ENCODE results near the gene LIG1.
"Not testable (repeated sequence)": the region's sequence is repeated elsewhere in the genome, so short reads cannot be mapped to it uniquely, and the experiment has no call there.

The LIG1 gene

DNA sequence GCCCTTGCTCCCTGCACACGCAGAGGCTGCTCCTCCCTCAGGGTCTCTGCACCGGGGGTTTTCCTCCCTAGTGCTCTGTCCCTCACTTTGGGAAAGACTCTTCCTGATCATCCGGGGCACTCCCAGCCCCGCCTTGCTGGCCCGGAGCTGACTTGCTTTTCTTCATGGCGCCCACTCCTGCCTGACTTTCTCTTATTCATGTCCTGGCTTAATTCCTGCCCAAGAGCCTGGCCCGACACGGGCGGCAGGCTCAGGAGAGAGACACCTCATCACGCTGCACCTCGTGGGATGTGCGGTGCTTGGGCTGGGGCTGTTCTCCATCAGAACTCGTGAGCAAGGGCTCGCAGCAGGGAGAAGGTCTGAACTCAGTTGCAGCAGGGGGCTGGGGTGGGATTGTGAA lies 47.7 kb downstream of the LIG1 start:
- in situ Hi-C loops (cut with MboI; ENCODE audit: low sequenced_read_pairs) = no loop called here

DNA sequence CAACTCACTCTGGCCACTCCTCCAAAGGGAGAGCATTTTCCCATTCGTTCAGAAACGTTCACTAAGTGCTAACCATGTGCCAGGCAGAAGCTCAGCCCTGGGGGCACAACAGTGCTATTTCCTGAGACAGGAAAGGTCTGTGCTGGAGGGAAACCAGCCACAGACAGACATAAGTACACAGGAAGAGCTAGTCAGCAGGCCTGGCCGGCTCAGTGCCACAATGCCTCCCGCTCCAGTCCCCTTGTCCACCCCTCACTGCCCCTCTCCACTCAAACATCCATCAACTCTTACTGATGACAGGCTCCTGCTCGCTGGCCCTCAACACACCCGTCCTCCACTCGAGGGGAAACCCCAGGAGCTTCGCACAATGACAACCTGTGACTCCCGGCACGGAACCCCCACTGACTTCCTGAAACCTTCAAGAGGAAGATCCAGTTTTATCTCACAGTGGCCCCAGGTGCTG lies 48.2 kb downstream of the LIG1 start:
- in situ Hi-C loops (cut with MboI; ENCODE audit: low sequenced_read_pairs) = no loop called here

DNA sequence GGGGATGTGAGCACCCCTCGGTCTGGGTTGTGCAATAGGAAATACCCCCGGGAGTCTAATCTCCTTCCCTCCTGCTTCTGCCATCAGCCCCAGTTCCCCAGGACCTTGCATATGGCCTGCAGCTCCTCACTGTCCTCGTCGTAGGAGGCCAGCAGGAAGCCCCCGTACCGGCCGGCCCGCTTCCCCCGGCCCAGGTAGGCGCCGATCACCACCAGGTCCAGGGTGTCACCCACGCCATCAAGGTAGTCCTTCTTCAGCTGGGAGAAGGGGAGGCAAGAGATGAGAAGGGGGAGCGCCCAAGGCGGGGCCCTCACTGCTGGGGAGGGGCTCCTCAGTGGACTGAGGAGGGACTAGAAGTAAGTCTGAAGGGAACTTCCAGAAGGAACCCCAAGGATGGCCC lies 49.1 kb downstream of the LIG1 start:
- in situ Hi-C loops (cut with MboI; ENCODE audit: low sequenced_read_pairs) = no loop called here

DNA sequence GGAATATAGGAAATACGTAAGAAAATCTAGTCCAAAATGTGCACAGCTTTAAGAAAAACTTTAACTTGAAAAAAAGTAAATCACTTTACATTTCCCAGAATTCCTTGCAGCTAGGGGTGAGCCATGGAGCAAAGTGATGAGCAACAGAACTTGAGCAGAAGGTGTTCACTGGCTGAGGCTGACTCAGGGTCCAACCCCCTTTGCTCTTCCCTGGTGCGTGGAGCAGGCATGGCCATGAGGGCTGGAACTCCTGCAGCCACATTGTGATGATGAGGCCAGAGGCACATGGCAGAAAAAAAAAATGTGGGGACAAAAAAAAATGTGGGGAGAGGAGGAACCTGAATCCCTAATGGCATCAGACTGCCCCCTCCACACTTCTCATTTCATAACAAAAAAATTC lies 49.6 kb downstream of the LIG1 start:
- in situ Hi-C loops (cut with MboI; ENCODE audit: low sequenced_read_pairs) = no loop called here

DNA sequence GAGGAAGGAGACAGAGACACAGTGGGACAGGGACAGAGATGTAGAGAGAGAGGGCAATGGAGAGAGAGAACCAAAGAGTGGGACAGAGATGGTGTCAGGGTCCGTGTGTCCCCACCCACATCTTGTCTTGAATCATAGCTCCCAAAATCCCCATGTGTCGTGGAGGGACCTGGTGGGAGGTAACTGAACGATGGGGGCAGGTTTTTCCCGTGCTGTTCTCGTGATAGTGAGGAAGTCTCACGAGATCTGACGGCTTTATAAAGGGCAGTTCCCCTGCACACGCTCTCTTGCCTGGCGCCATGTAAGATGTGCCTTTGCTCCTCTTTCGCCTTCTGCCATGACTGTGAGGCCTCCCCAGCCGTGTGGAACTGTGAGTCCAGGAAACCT lies 52.0 kb downstream of the LIG1 start:
- in situ Hi-C loops (cut with MboI; ENCODE audit: low sequenced_read_pairs) = no loop called here

DNA sequence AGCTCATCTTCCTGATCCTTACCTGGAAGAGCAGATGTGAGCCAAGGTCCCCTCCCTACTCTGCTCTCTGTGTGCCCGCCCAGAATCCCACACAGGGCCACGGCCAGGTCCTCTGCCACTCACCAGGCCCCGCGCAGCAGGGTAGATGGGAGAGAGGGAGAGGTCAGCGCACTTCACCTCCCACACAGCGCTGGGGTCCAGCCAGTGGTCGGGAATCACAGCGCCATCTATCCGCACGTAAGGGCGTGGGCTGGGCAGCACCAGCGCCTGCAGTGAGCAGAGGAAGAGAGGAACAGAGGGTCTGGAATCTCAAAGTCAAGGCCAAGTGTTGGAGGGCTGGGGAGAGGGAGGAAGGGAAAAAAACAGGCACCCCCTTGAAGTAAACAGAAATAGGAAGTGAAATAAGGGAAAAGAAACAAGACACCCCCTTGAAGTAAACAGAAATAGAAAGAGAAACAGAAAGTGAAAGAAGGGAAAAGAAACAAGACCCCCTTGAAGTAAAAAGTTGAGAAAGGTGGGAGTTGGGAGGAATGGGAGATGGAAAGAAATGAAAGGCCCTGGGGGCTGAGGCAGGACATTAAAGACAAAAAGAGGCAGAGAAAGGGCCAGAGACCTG lies 52.5 kb downstream of the LIG1 start:
- in situ Hi-C loops (cut with MboI; ENCODE audit: low sequenced_read_pairs) = no loop called here

DNA sequence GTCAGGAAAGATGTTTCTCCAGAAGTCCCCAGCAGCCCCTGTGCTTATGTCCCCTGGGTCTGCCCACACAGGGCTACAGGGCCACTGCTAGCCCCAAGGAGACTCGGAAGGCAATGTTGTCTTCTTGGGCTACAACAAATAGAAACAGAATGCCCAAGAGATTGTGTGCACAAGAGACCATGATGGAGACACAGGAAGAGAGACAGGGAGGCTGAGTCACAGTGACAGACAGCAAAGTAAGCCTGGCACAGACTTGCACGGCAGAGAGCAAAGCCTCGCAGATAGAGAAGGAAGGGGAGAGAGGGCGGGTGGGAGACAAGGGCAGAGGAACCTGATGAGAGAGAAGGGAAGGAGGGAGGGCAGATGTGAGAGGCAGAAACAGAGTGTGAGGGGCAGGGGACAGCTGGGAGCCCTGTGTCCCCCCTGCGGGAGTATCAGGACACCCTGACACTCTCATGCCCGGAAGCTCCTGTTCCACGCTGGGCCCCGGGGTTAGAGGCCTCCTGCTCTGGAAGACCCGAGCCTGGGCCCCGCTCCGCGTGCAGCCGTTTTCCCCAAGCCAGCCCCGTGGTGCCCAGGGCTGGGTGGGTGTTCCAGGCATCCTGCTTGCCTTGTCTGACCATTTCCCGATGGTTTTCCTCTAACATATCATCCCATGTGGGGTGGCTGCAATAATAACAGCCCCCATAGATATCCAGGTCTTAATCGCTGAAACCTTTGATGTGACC lies 56.8 kb downstream of the LIG1 start:
- in situ Hi-C loops (cut with MboI; ENCODE audit: low sequenced_read_pairs) = no loop called here

DNA sequence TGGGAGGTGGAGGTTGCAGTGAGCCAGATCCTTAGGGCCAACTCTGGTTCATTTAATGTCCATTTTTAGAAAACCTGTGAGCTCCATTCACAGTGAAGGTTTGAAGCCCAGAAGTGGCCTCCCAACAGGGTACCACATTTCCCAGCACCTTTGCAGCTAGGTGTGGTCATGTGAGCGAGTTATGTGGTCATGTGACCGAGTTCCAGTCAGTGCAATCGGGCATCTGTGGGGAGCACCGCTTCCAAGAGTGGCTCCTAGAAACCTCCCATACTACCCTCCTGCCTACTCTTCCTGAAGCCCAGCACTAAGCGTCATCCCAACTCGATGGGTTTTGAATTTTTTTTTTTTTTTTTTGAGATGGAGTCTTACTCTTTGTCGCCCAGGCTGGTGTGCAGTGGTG lies 58.9 kb downstream of the LIG1 start:
- in situ Hi-C loops (cut with MboI; ENCODE audit: low sequenced_read_pairs) = no loop called here

DNA sequence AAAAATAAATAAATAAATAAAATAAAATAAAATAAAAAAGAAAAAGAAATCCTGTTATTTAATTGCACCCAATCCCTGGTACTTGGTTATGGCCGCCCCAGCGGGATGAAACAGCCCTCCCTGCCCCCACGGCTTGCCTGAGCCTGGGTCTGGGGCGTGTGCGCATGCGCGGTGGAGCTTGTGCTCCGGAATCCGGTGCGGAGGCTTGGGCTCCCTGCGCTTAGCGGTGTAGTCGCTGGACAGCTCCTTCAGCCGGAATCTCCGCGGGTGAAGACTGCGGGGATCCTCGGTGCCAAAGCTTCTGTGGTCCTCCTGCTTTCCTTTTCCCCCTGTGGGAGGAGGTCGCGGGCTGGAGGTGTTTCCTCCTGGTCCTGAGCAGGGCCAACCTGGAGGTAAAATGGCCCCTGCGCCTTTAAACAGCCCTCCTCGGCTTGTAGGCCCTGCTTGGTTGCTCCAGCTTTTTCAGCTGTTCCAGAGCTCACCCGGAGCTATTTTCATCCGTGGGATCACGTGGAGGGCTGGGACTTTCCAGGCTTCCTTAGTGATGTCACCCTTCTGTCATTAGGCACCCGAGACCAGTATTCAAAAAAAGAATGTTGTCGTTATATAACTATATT lies 59.7 kb downstream of the LIG1 start, which contains the start of gene PLA2G4C:
Gene PLA2G4C (minus strand): TSS at position 468 of the 617 bp plus-strand sequence. CDS start 4,288 bp downstream, outside the sequence.
- in situ Hi-C loops (cut with MboI; ENCODE audit: low sequenced_read_pairs) = no loop called here

DNA sequence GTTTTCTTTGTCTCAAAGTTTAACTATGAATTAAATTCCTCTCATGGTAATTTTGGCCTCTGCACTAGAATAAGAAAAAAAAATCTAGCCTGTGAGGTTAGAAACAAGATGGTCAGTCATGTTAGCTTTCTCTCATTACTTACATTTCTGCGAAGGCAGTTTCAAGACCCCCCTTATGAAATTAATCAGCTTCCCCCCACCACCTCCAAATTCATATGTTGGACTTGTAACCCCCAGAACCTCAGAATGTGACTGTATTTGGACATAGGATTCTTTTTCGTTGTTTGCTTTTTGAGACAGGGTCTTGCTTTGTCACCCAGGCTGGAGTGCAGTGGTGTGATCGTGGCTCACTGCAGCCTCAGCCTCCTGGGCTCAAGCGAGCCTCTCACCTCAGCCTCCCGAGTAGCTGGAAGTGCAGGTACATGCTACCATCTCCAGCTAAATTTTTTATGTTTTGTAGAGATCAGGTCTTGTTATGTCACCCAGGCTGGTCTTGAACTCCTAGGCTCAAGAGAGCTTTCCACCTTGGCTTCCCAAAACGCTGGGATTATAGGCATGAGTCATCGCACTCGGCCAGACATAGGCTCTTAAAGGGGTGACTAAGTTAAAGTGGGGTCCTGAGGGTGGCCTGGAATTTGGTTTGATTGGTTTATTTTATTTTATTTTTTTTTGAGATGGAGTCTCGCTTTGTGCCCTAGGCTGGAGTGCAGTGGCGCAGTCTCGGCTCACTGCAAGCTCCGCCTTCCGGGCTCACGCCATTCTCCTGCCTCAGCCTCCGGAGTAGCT lies 61.0 kb downstream of the LIG1 start:
- in situ Hi-C loops (cut with MboI; ENCODE audit: low sequenced_read_pairs) = no loop called here

DNA sequence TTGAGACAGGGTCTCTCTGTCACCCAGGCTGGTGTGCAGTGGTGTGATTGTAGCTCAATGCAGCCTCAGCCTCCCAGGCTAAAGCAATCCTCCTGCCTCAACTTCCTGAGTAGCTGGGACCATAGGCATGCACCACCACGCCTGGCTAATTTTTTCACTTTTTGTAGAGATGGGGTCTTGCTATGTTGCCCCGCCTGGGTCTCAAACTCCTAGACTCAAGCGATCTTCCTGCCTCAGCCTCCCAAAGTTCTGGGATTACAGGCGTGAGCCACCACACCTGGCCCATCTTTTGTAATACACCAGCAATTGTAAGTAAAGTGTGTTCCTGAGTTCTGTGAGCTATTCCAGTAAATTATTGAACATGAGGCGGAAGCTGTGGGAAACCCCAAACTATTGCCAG lies 66.2 kb downstream of the LIG1 start:
- in situ Hi-C loops (cut with MboI; ENCODE audit: low sequenced_read_pairs) = no loop called here

DNA sequence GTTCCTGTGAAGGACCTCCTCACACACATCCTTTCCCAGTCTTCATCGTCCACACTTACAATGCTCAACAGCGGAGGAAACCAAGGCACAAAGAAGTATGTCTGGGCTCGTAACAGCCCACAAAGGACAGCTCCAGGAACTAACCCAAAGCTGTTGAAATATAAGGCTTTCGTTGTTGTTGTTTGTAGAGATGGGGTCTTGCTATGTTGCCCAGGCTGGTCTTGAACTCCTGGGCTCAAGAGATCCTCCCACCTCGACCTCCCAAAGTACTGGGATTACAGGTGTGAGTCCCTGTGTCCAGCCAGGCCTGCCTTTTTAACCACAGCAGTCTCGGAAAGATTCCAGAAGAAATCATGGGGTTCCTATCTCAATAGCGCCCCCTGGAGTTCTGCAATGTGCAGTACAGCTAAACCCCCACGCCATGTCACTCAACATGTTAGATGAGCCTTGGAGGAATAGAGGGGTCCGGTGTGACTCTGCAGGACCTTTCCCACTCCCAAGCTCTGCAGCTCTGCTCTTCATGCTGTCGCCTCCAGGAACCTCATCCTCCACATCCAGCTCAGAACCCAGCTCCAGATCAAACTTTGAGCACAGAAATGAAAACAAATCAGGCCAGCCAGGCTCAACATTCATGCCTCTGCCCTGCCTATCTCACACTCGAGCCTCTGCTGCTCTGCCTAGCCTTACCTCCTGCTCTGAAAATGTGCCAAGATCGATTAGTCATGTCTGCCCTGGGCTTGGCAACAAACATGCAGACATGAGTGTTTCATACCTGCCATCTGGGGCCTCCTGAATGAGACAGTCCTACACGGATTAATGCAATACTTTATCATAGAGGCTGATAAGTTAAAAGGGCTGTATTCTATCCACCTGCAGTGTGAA lies 67.0 kb downstream of the LIG1 start:
- in situ Hi-C loops (cut with MboI; ENCODE audit: low sequenced_read_pairs) = no loop called here

DNA sequence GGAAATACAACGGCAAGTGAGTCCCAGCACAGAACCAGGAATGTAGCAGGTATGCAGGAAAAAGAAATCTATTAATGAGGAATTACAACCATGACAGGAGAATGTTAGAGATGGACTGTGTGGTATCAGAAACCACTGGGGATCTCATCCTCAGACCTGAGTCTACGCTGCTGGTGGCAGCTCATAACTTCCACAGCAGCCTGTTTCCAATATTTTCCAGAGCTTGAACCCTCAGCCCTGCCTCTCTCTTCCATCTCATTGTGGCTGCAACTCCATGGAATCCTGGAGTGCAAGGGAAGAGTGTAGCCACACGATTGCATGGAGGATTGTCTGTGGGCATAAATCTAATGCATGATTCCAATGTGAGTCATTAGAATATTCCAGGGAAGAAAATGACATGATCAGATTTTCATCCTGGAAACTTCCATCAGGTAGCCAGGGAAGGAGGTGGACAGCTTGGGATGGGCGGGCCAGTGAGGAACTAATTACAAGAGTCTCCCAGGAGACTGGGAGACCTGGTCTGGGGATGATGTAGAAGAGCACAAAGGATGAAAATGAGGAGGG lies 74.5 kb downstream of the LIG1 start:
- in situ Hi-C loops (cut with MboI; ENCODE audit: low sequenced_read_pairs) = no loop called here

DNA sequence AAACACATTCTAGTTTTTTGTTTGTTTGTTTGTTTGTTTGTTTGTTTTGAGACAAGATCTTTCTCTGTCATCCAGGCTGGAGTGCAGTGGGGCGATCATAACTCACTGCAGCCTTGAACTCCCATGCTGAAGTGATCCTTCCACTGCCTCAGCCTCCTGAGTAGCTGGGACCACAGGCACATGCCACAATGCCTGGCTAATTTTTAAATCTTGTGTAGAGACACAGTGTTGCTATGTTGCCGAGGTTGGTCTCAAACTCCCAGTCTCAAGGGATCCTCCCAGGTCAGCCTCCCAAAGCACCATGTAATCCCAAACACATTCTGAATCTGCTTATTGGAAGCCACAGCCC lies 75.3 kb downstream of the LIG1 start:
- in situ Hi-C loops (cut with MboI; ENCODE audit: low sequenced_read_pairs) = no loop called here

DNA sequence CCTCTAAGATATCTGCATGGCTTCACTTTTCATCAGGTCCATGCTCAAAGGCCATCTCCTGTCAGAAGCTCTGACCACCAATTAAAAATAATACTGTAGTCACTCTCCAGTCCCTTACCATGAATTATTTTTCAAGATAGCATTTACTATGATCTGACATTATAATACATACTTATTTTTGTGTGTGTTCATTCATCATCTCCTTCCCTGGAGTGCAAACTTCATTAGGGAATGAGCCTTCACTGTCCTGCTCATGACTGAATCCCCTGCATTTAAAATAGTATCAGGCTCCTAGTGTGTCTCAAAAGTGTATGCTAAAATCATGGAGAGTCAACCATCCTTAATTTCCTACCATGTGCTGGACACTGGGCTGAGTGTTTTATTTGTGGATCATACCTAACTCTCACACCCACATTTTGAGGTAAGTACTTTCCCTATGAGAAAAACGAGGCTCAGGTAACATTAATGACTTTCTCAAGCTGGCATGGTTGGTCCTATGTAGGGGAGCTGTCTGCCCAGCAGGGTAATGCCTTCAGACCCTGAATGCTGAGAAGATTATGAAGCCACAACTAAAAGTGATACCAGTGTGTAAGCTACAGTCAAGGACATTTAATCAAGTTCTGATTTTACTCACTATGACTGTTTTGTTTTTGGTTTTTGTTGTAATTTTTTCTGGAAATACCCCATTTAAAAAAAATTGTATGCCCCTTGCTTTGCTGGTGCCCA lies 75.9 kb downstream of the LIG1 start:
- in situ Hi-C loops (cut with MboI; ENCODE audit: low sequenced_read_pairs) = no loop called here

DNA sequence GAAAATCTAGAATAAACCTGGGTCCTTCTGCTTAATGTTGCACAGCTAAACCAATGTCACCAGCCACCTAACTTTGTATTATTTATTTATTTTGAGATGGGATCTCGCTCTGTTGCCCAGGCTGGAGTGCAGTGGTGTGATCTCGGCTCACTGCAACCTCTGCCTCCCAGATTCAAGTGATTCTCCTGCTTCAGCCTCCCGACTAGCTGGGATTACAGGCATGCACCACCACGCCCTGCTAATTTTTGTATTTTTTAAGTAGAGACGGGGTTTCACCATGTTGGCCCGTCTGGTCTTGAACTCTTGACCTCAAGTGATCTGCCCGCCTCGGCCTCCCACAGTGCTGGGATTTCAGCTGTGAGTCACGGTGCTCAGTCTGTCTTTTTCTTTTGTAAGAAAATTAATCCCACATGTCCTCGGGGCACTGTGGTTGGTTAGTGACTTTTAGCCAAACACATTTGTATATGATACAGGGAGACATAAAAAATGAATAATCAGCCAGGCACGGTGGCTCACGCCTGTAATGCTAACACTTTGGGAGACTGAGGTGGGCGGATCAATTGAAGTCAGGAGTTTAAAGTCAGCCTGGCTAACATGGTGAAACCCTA lies 78.9 kb downstream of the LIG1 start:
- in situ Hi-C loops (cut with MboI; ENCODE audit: low sequenced_read_pairs) = not testable (repeated sequence)

DNA sequence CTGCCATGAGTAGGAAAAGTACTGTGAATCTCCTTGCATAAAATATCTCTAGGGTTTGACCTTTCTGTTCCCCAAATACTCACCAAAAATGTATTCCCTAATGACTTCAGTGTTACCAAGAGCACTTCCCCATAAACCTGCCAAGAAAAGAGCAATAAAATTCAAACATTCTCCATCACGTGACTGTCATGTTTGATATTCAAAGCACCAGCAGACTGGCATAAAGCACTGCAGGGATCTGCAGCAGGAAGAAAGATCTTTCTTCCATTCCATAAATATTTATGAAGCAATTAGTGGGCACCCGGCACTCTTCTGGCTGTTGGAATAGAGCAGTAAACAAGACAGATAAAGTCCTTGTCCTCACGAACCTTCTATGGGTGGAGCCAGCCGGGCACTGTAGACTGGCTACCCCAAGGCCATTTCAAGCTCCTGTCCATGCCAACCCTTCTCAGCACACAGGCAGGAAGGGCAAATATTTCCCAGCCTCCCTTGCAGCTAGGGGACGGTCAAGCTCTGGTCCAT lies 79.8 kb downstream of the LIG1 start:
- in situ Hi-C loops (cut with MboI; ENCODE audit: low sequenced_read_pairs) = no loop called here

DNA sequence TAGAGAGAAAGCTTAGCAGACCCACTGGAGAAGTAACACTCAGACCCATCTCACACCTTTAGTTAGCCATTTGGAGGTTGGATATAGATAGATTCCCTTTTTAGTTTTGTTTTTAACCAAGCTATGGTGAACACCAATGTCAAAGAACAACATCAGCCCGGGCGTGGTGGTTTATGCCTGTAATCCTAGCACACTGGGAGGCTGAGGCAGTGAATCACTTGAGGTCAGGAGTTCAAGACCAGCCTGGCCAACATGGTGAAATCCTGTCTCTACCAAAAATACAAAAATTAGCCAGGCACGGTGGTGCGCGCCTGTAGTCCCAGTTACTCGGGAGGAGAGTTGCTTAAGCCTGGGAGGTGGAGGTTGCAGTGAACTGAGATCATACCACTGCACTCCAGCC lies 81.2 kb downstream of the LIG1 start:
- in situ Hi-C loops (cut with MboI; ENCODE audit: low sequenced_read_pairs) = not testable (repeated sequence)
